Stimulated activated naive B cell treated with anti-CD40 and anti-IgM and Interleukin-4, amounts not matched to agents 10 μg/mL and 1 μg/mL and 100 μg/mL, for 72 hours (primary cell): ENCODE results near the gene IRX6.
A peak's percentile ranks its signal among the peaks of the same experiment; 100 is the strongest.

Source experiments
- ATAC-seq, 2 donors: fragments of 150-1000 bp; cut with Tn5 transposase; replicated peaks; 2 replicates each; pipeline ENCODE4 v1.10.0; 2021; ENCODE audit warnings: moderate library complexity in 1 of 2
- DNase-seq: peaks from one replicate; pipeline ENCODE4 v3.0.0; 2021
- H3K27ac Mint-ChIP-seq: one replicate; pipeline ENCODE4 v1.8.0; 2022; ENCODE audit warnings: mild to moderate bottlenecking, mixed read lengths
- H3K27me3 Mint-ChIP-seq, 2 donors: one replicate each; pipeline ENCODE4 v1.8.0; 2022; ENCODE audit warnings: mixed read lengths in 2 of 2
- H3K36me3 Mint-ChIP-seq, 2 donors: one replicate each; pipeline ENCODE4 v1.8.0; 2022; ENCODE audit warnings: mixed read lengths in 2 of 2, mild to moderate bottlenecking in 1 of 2
- H3K4me1 Mint-ChIP-seq, 2 donors: one replicate each; pipeline ENCODE4 v1.8.0; 2022; ENCODE audit warnings: mixed read lengths in 2 of 2, mild to moderate bottlenecking in 1 of 2
- H3K4me3 Mint-ChIP-seq, 2 donors: one replicate each; pipeline ENCODE4 v1.8.0; 2022; ENCODE audit warnings: mild to moderate bottlenecking in 2 of 2, mixed read lengths in 2 of 2, moderate library complexity in 1 of 2
- H3K9me3 Mint-ChIP-seq, 2 donors: one replicate each; pipeline ENCODE4 v1.8.0; 2022; ENCODE audit warnings: mixed read lengths in 2 of 2, mild to moderate bottlenecking in 1 of 2

The IRX6 gene

DNA sequence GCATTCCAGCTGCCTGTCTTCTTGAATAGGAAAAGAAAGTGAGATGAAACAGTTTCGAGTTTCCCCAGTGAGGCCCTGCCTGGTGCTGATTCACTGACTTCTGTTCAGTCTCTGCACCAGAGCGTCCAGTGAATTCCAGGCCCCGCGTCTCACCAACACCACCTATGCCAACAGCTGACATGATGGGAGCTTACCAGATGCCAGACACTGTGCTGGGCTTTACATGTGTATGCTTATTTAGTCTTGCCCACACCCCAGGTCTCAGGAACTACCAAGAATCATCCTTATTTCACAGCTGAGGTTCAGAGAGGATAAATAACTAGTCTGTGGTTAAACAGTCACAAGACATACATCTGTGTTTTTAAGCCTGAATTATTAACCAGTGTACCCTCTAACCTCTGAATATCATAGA lies 29.1 kb upstream of the IRX6 start:
- Mint-ChIP-seq H3K27me3 (peaks cover 0 to 5% of the 10 kb centered on the region in 2 donors), H3K4me1 (no peaks in the 10 kb centered on the region), H3K4me3 (no peak overlapping the region), H3K36me3 (no peaks in the 10 kb centered on the region), H3K27ac (no peak overlapping the region), H3K9me3 (peaks cover 0 to 4% of the 10 kb centered on the region in 2 donors)
- DNase-seq: no peak
- no peak for ATAC-seq

DNA sequence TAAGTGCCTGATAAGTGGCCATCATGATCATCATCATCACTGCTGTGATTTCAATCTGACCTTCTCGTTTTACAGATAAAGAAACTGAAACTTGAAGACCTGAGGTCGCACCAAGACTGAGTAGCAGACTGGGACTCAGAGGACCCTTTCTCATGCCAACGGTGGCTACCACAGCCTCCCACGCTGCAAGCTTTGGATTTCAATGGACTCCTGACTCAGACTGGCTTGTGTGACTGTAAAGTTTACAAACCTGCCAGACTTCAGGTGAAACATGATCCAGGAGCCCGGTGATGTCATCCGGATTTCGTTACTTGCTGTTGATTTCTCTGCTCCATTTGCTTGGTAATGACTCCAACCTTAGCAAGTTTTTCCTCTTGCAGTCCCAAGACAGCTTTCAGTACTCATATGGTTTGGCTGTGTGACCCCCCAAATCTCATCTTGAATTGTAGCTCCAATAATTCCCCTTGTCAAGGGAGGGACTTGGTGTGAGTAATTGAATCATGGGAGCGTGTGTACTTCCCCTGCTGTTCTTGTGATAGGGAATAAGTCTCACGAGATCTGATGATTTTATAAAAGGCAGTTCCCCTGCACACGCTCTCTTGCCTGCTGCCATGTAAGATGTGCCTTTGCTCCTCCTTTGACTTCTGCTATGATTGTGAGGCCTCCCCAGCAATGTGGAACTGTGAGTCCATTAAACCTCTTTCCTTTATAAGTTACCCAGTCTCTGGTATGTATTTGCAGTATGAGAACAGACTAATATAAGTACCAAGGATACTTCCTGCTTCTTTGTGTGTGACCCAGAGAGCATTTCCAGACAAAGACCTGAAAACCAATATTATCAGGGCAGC lies 26.7 kb upstream of the IRX6 start:
- no peak overlapping the region for H3K27ac Mint-ChIP-seq
- H3K36me3 Mint-ChIP-seq: no peaks in the 10 kb centered on the region
- DNase-seq (no peak), ATAC-seq (no peak)
- no peaks in the 10 kb centered on the region for H3K4me1 Mint-ChIP-seq
- H3K27me3 Mint-ChIP-seq: peaks cover 0 to 5% of the 10 kb centered on the region in 2 donors
- H3K9me3 Mint-ChIP-seq: peaks cover 0 to 4% of the 10 kb centered on the region in 2 donors
- H3K4me3 Mint-ChIP-seq: no peak overlapping the region

DNA sequence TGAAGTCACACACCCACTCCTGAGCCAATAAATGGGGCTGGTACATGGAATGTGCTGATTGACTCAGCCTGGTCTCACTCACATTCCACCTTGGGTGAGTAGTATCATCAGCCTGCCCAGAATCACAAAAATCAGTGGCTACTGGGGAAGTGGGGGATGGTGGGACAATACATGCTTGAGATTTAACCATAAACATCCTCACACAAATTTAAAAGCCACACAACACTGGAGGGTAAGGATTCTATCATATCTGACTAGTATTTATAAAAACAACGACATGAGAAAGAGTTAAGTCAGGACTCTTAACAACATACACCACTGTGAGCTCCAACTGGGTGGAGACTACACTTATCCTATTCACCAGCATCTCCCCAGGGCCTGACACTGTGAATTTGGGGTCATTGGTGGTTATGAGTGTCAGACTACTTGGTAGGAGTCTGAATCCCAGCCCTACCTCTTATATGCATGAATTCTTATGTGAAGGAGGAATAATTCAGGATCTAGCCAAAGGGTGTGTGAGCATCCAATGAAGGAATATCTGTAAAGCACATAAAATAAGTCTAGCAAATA lies 26.0 kb upstream of the IRX6 start:
- H3K4me1 Mint-ChIP-seq: no peaks in the 10 kb centered on the region
- no peak overlapping the region for H3K4me3 Mint-ChIP-seq
- DNase-seq: no peak
- H3K9me3 Mint-ChIP-seq: peaks cover 0 to 4% of the 10 kb centered on the region in 2 donors
- peaks cover 5 to 13% of the 10 kb centered on the region in 2 donors for H3K27me3 Mint-ChIP-seq
- no peak for ATAC-seq
- H3K36me3 Mint-ChIP-seq: no peaks in the 10 kb centered on the region
- no peak overlapping the region for H3K27ac Mint-ChIP-seq

- Mint-ChIP-seq H3K27me3 (peaks cover 9 to 17% of the 10 kb centered on the region in 2 donors), H3K9me3 (peaks cover 0 to 4% of the 10 kb centered on the region in 2 donors), H3K27ac (no peak overlapping the region), H3K4me1 (no peaks in the 10 kb centered on the region), H3K36me3 (no peaks in the 10 kb centered on the region), H3K4me3 (no peak overlapping the region)
- no peak for DNase-seq
- no peak for ATAC-seq
Measured at GRCh38 chr16:55301385-55302008, 22.5 kb upstream of the IRX6 start.

GRCh38 chr16:55302635-55303034 lies 21.4 kb upstream of the IRX6 start:
- Mint-ChIP-seq H3K9me3 (peaks cover 0 to 2% of the 10 kb centered on the region in 2 donors), H3K36me3 (no peaks in the 10 kb centered on the region), H3K4me3 (no peak overlapping the region), H3K27ac (no peak overlapping the region), H3K27me3 (peaks cover 9 to 17% of the 10 kb centered on the region in 2 donors), H3K4me1 (no peaks in the 10 kb centered on the region)
- no peak for ATAC-seq
- DNase-seq: no peak

- Mint-ChIP-seq H3K27me3 (peaks cover 8 to 12% of the 10 kb centered on the region in 2 donors), H3K36me3 (no peaks in the 10 kb centered on the region), H3K27ac (no peak overlapping the region), H3K4me1 (no peaks in the 10 kb centered on the region), H3K4me3 (no peak overlapping the region), H3K9me3 (peaks cover 0 to 3% of the 10 kb centered on the region in 2 donors)
- DNase-seq: no peak
- no peak for ATAC-seq
Measured at GRCh38 chr16:55308973-55309372, 15.0 kb upstream of the IRX6 start.

DNA sequence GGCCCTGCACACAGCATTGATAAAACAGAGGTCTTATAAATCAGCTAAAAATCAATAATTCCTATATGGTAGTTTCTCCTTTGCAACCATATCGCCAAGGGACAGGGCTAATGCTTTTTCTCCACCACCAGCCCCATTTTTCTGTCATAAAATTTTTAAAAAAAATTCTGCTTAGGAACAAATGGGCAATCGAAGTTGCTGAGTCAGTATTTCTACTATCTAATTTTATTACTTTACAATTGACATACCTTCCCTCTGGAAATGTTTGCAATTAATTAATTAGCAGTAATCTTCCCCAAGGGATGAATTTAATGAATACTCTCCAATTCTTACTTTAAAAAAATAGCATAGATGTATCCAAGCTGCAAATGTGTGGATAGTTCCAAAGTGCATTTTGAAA lies 1.7 kb upstream of the IRX6 start:
- Mint-ChIP-seq H3K27me3 (peaks cover 30 to 33% of the 10 kb centered on the region in 2 donors), H3K9me3 (no peaks in the 10 kb centered on the region), H3K27ac (no peak overlapping the region), H3K36me3 (peaks cover 0 to 3% of the 10 kb centered on the region in 2 donors), H3K4me3 (no peak overlapping the region), H3K4me1 (peaks cover 3 to 9% of the 10 kb centered on the region in 2 donors)
- DNase-seq: no peak
- ATAC-seq: no peak

DNA sequence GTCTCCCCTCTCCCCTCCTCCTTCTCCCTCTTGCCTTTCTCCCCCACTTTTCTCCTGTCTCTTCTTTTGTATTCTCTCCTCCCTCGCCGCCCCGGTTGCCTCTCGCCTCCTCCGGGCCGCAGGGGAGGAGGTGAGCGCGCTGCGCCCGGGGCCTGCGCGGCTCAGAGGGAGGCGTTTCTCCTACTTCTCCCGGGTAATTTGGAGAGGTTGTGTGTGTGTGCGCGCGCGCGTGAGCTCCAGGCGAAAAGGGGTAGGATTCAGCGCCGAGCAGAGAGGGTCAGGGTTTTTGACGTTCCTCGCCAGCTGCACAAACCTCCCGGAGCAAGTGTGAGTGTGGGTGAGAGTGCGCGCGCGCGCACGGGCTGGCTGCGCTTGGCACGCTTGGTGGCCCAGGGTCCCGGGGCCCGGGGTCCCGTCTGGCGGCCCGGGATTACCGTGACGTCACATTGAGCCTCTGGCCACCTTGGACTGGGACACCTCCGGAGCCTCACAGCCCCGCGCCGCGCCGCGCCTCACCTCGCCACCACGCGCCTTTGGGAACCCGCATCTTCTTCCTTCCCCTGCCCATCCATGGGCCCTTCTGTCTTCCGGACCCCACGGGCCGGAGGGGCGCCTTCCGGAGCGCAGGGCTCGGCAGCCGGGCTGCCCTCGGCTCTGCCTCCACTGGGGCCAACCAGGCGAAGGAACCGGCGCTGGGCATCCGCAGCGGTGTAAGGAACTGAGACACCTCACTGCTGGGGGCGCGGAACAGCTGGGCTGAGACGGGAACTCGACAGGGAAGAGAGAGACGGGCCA lies 479 bp downstream of the IRX6 start:
- Mint-ChIP-seq H3K4me1 (peaks cover 3 to 9% of the 10 kb centered on the region in 2 donors), H3K27me3 (peaks cover 46 to 47% of the 10 kb centered on the region in 2 donors), H3K9me3 (no peaks in the 10 kb centered on the region), H3K4me3 (no peak overlapping the region), H3K27ac (no peak overlapping the region), H3K36me3 (peaks cover 0 to 3% of the 10 kb centered on the region in 2 donors)
- ATAC-seq (no peak), DNase-seq (no peak)

DNA sequence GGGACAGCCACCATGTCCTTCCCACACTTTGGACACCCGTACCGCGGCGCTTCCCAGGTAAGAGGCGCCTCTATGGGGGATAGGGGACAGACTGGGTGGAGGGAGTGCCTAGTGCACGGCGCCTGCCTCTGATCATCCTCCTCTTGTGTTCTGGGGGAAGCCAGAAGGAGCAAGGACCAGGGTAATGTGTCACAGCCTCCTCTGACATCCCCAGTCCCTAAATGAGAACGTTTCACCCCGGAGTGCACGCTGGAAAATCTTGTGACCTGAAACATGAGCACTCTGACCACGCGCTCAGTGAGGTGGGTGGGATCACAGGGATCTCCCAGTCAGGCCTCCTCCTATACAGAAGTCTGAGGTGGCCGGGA lies 1.1 kb downstream of the IRX6 start:
- H3K4me1 Mint-ChIP-seq: peaks cover 3 to 9% of the 10 kb centered on the region in 2 donors

DNA sequence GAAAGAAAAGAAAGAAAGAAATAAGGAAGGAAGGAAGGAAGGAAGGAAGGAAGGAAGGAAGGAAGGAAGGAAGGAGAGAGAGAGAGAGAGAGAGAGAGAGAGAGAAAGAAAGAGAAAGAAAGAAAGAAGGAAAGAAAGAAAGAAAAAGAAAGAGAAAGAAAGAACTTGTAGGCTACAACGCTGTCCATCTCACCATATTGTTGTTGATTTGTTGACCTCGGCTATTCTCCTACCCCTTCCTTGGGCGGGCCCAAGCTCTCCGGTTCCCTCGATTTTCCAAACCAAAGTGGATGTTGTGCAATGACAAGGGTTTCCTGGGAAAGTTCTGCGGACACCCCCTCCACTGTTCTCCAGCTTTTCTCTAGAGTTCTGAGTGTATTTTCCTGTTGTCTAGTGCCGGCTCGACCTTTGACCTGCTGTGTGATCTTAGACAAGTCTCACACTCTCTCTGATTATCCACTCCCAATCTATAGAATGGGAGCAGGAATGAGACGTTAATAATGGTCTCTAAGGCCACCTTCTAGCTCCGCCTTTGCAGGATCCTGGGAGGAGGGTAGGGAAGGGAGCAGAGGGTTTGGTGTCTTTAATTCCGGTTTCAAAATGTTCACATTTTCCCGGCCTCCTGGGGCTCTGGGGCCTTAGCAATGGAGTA lies 1.6 kb downstream of the IRX6 start:
- no peaks in the 10 kb centered on the region for H3K9me3 Mint-ChIP-seq
- ATAC-seq: no peak

More for the DNA sequence above, 1.1 kb downstream of the IRX6 start:
- H3K36me3 Mint-ChIP-seq: peaks cover 0 to 3% of the 10 kb centered on the region in 2 donors
- H3K4me3 Mint-ChIP-seq: no peak overlapping the region
- no peak overlapping the region for H3K27ac Mint-ChIP-seq
- no peak for ATAC-seq
- no peaks in the 10 kb centered on the region for H3K9me3 Mint-ChIP-seq
- peaks cover 52% of the 10 kb centered on the region in 2 donors for H3K27me3 Mint-ChIP-seq
- DNase-seq: no peak

DNA sequence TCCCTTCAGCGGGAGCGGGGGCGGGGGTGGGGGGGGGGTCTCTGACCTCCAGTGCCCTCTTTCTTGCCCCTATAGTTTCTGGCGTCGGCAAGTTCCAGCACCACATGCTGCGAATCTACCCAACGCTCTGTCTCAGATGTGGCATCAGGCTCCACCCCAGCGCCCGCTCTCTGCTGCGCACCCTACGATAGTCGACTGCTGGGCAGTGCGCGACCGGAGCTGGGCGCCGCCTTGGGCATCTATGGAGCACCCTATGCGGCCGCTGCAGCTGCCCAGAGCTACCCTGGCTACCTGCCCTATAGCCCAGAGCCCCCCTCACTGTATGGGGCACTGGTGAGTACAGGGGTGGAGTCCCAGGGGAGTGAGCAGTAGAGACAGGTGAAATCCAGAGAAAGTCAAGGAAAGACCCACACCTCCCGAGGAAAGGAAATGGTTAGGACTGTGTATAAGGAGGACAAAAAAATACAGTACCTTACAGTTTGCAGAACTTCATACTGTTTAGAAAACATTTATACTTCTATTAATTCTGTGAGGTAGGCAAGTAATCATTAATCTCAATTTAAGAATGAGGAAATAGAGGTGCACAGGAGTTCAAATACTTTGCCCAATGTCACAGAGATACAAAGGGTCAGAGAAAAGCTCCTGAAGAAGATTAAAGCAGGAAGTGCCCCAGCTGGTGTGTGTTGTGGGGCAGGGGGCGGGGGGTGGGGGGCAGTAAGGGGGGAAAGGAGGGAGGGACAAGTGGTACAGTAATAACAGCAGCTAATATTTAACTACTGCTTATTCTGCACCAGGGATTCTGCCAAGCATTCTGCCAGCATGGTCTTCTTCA lies 2.5 kb downstream of the IRX6 start:
- no peaks in the 10 kb centered on the region for H3K9me3 Mint-ChIP-seq
- peaks cover 12 to 21% of the 10 kb centered on the region in 2 donors for H3K4me1 Mint-ChIP-seq
- no peak overlapping the region for H3K4me3 Mint-ChIP-seq
- ATAC-seq (no peak), DNase-seq (no peak)
- H3K36me3 Mint-ChIP-seq: peaks cover 0 to 6% of the 10 kb centered on the region in 2 donors
- peaks cover 61 to 66% of the 10 kb centered on the region in 2 donors for H3K27me3 Mint-ChIP-seq
- H3K27ac Mint-ChIP-seq: no peak overlapping the region

More for the DNA sequence above, 1.6 kb downstream of the IRX6 start:
- no peak overlapping the region for H3K4me3 Mint-ChIP-seq
- H3K27me3 Mint-ChIP-seq: peaks cover 56 to 57% of the 10 kb centered on the region in 2 donors
- peak overlapping the region; percentile 59 for H3K27ac Mint-ChIP-seq
- peaks cover 5 to 12% of the 10 kb centered on the region in 2 donors for H3K4me1 Mint-ChIP-seq
- peaks cover 0 to 5% of the 10 kb centered on the region in 2 donors for H3K36me3 Mint-ChIP-seq
- no peak for DNase-seq

GRCh38 chr16:55328611-55329569 lies 4.9 kb downstream of the IRX6 start:
- Mint-ChIP-seq H3K9me3 (no peaks in the 10 kb centered on the region), H3K4me1 (peaks cover 14 to 26% of the 10 kb centered on the region in 2 donors), H3K4me3 (no peak overlapping the region), H3K36me3 (peaks cover 0 to 6% of the 10 kb centered on the region in 2 donors), H3K27ac (no peak overlapping the region), H3K27me3 (peaks cover 80 to 89% of the 10 kb centered on the region in 2 donors)
- DNase-seq (no peak), ATAC-seq (no peak)
